HEK293 (cell line): ENCODE results near the gene CLN5.

Experiments
- CTCF ChIA-PET: fragments of 350-600 bp; formaldehyde crosslinking; extraction: SDS; loops from one replicate; lab custom pipeline; 2021; ENCODE audit warnings: antibody characterized with exemption; lab: Yijun Ruan, JAX
- POLR2A ChIA-PET: fragments of 300-600 bp; formaldehyde crosslinking; extraction: SDS; loops from one replicate; lab custom pipeline; 2020; ENCODE audit warnings: antibody characterized with exemption, inconsistent platforms; lab: Yijun Ruan, JAX
- H3K27ac ChIP-seq: fragments of 200-500 bp; sonication (Bioruptor generic); 2 replicates; pipeline ENCODE4 v1.5.1; 2014; ENCODE audit warnings: low read depth, low read length, control low read depth, inconsistent platforms; ENCODE audit errors: extremely low read depth
- H3K36me3 ChIP-seq, 2 experiments: fragments of 200-500 bp in 1 of 2; sonication (Bioruptor generic) in 1 of 2; 1 replicate in 1 of 2; 2 replicates in 1 of 2; pipeline ENCODE4 v1.5.1; 2014 to 2017; ENCODE audit warnings: inconsistent platforms in 2 of 2, low read length in 2 of 2; ENCODE audit not compliant: control insufficient read depth in 2 of 2, insufficient read depth in 1 of 2
- H3K4me1 ChIP-seq: fragments of 200-500 bp; sonication (Bioruptor generic); 2 replicates; pipeline ENCODE4 v1.5.1; 2014; ENCODE audit warnings: mild to moderate bottlenecking, low read length, inconsistent platforms; ENCODE audit not compliant: control insufficient read depth, insufficient read depth
- H3K4me3 ChIP-seq: 2 replicates; pipeline ENCODE4 v1.5.1; 2011; ENCODE audit warnings: low read depth, mild to moderate bottlenecking, control low read depth, low read length, moderate library complexity
- H3K9me3 ChIP-seq: fragments of 200-500 bp; sonication (Bioruptor generic); 2 replicates; pipeline ENCODE4 v1.5.1; 2014; ENCODE audit warnings: low read depth, low read length, inconsistent platforms; ENCODE audit not compliant: control insufficient read depth, insufficient read depth
- BCL11B ChIP-seq: fragments of 450-650 bp; formaldehyde crosslinking; IDR thresholded peaks from 2 replicates; pipeline ENCODE4 v1.5.1; 2016; ENCODE audit warnings: low read depth, missing biosample characterization, missing genetic modification characterization
- GFI1B ChIP-seq: fragments of 450-650 bp; formaldehyde crosslinking; IDR thresholded peaks from 2 replicates; pipeline ENCODE4 v1.5.1; 2016; ENCODE audit warnings: missing biosample characterization, missing genetic modification characterization
- OVOL3 ChIP-seq: fragments of 450-650 bp; formaldehyde crosslinking; IDR thresholded peaks from 2 replicates; pipeline ENCODE4 v1.5.1; 2016; ENCODE audit warnings: missing biosample characterization, missing genetic modification characterization
- SP7 ChIP-seq: fragments of 450-650 bp; formaldehyde crosslinking; IDR thresholded peaks from 2 replicates; pipeline ENCODE4 v1.5.1; 2016; ENCODE audit warnings: missing biosample characterization, missing genetic modification characterization
- TCF7L2 ChIP-seq: IDR thresholded peaks from 2 replicates; pipeline ENCODE4 v1.6.1; 2011; ENCODE audit warnings: low read depth, mild to moderate bottlenecking, inconsistent platforms, low read length, moderate library complexity, borderline replicate concordance
- ZBTB8A ChIP-seq: fragments of 450-650 bp; formaldehyde crosslinking; IDR thresholded peaks from 2 replicates; pipeline ENCODE4 v1.5.1; 2016; ENCODE audit warnings: missing biosample characterization, missing genetic modification characterization
- ZIC2 ChIP-seq: fragments of 450-650 bp; formaldehyde crosslinking; IDR thresholded peaks from 2 replicates; pipeline ENCODE4 v1.5.1; 2016; ENCODE audit warnings: missing biosample characterization, missing genetic modification characterization
- ZNF10 ChIP-seq: fragments of 450-650 bp; formaldehyde crosslinking; IDR thresholded peaks from 2 replicates; pipeline ENCODE4 v1.5.1; 2017; ENCODE audit warnings: missing biosample characterization, missing genetic modification characterization
- ZNF112 ChIP-seq: fragments of 450-650 bp; formaldehyde crosslinking; IDR thresholded peaks from 2 replicates; pipeline ENCODE4 v1.5.0; 2017; ENCODE audit warnings: missing biosample characterization, missing genetic modification characterization
- ZNF133 ChIP-seq: fragments of 450-650 bp; formaldehyde crosslinking; IDR thresholded peaks from 2 replicates; pipeline ENCODE4 v1.5.1; 2016; ENCODE audit warnings: missing biosample characterization, missing genetic modification characterization
- ZNF16 ChIP-seq: fragments of 450-650 bp; formaldehyde crosslinking; IDR thresholded peaks from 2 replicates; pipeline ENCODE4 v1.5.1; 2016; ENCODE audit warnings: low read depth, missing biosample characterization, missing genetic modification characterization
- ZNF169 ChIP-seq: fragments of 450-650 bp; formaldehyde crosslinking; IDR thresholded peaks from 2 replicates; pipeline ENCODE4 v1.5.1; 2016; ENCODE audit warnings: missing biosample characterization, missing genetic modification characterization
- ZNF175 ChIP-seq: fragments of 450-650 bp; formaldehyde crosslinking; IDR thresholded peaks from 2 replicates; pipeline ENCODE4 v1.5.1; 2016; ENCODE audit warnings: missing biosample characterization, missing genetic modification characterization
- ZNF202 ChIP-seq: fragments of 450-650 bp; formaldehyde crosslinking; IDR thresholded peaks from 2 replicates; pipeline ENCODE4 v1.5.1; 2016; ENCODE audit warnings: missing biosample characterization, missing genetic modification characterization, borderline replicate concordance
- ZNF24 ChIP-seq: fragments of 450-650 bp; formaldehyde crosslinking; IDR thresholded peaks from 2 replicates; pipeline ENCODE4 v1.5.1; 2016; ENCODE audit warnings: missing biosample characterization, missing genetic modification characterization
- ZNF248 ChIP-seq: fragments of 450-650 bp; formaldehyde crosslinking; IDR thresholded peaks from 2 replicates; pipeline ENCODE4 v1.5.1; 2017; ENCODE audit warnings: missing biosample characterization, missing genetic modification characterization
- ZNF302 ChIP-seq: fragments of 450-650 bp; formaldehyde crosslinking; IDR thresholded peaks from 2 replicates; pipeline ENCODE4 v1.5.1; 2016; ENCODE audit warnings: missing biosample characterization, missing genetic modification characterization, low read depth
- ZNF311 ChIP-seq: fragments of 450-650 bp; formaldehyde crosslinking; IDR thresholded peaks from 2 replicates; pipeline ENCODE4 v1.5.1; 2017; ENCODE audit warnings: missing biosample characterization, missing genetic modification characterization, borderline replicate concordance
- ZNF354C ChIP-seq: fragments of 450-650 bp; formaldehyde crosslinking; IDR thresholded peaks from 2 replicates; pipeline ENCODE4 v1.5.1; 2016; ENCODE audit warnings: missing biosample characterization, missing genetic modification characterization, low read depth, borderline replicate concordance
- ZNF404 ChIP-seq: fragments of 450-650 bp; formaldehyde crosslinking; IDR thresholded peaks from 2 replicates; pipeline ENCODE4 v1.5.1; 2017; ENCODE audit warnings: missing biosample characterization, missing genetic modification characterization
- ZNF510 ChIP-seq: fragments of 450-650 bp; formaldehyde crosslinking; IDR thresholded peaks from 2 replicates; pipeline ENCODE4 v1.5.1; 2018; ENCODE audit warnings: mild to moderate bottlenecking, missing genetic modification characterization, missing biosample characterization; ENCODE audit not compliant: insufficient replicate concordance
- ZNF548 ChIP-seq: fragments of 450-650 bp; formaldehyde crosslinking; IDR thresholded peaks from 2 replicates; pipeline ENCODE4 v1.5.1; 2016; ENCODE audit warnings: missing biosample characterization, missing genetic modification characterization
- ZNF555 ChIP-seq: fragments of 450-650 bp; formaldehyde crosslinking; conservative IDR thresholded peaks from 2 replicates; pipeline ENCODE4 v1.5.1; 2017; ENCODE audit warnings: missing biosample characterization, mild to moderate bottlenecking, missing genetic modification characterization, inconsistent platforms
- ZNF560 ChIP-seq: fragments of 450-650 bp; formaldehyde crosslinking; IDR thresholded peaks from 2 replicates; pipeline ENCODE4 v1.5.1; 2017; ENCODE audit warnings: missing biosample characterization, missing genetic modification characterization, borderline replicate concordance
- ZNF600 ChIP-seq: fragments of 450-650 bp; formaldehyde crosslinking; IDR thresholded peaks from 2 replicates; pipeline ENCODE4 v1.5.1; 2016; ENCODE audit warnings: missing biosample characterization, missing genetic modification characterization
- ZNF623 ChIP-seq: fragments of 450-650 bp; formaldehyde crosslinking; IDR thresholded peaks from 2 replicates; pipeline ENCODE4 v1.5.1; 2016; ENCODE audit warnings: missing biosample characterization, missing genetic modification characterization
- ZNF624 ChIP-seq: fragments of 450-650 bp; formaldehyde crosslinking; IDR thresholded peaks from 2 replicates; pipeline ENCODE4 v1.5.1; 2017; ENCODE audit warnings: missing biosample characterization, missing genetic modification characterization
- ZSCAN30 ChIP-seq: fragments of 450-650 bp; IDR thresholded peaks from 2 replicates; pipeline ENCODE4 v1.5.1; 2018; ENCODE audit warnings: missing biosample characterization, mild to moderate bottlenecking, missing genetic modification characterization, moderate library complexity
- TF ChIP-seq, protein P1 (sequence below): fragments of 450-650 bp; formaldehyde crosslinking; IDR thresholded peaks from 2 replicates; pipeline ENCODE4 v1.5.1; 2016; ENCODE audit warnings: missing biosample characterization, missing genetic modification characterization
- TF ChIP-seq, protein P2 (sequence below): fragments of 450-650 bp; IDR thresholded peaks from 2 replicates; pipeline ENCODE4 v1.5.1; 2018; ENCODE audit warnings: missing biosample characterization, mild to moderate bottlenecking, missing genetic modification characterization
- TF ChIP-seq, protein P3 (sequence below): fragments of 450-650 bp; formaldehyde crosslinking; IDR thresholded peaks from 2 replicates; pipeline ENCODE4 v1.5.1; 2016; ENCODE audit warnings: missing biosample characterization, missing genetic modification characterization
- TF ChIP-seq, protein P4 (sequence below): fragments of 450-650 bp; formaldehyde crosslinking; IDR thresholded peaks from 2 replicates; pipeline ENCODE4 v1.5.1; 2016; ENCODE audit warnings: missing biosample characterization, missing genetic modification characterization

The CLN5 gene

DNA sequence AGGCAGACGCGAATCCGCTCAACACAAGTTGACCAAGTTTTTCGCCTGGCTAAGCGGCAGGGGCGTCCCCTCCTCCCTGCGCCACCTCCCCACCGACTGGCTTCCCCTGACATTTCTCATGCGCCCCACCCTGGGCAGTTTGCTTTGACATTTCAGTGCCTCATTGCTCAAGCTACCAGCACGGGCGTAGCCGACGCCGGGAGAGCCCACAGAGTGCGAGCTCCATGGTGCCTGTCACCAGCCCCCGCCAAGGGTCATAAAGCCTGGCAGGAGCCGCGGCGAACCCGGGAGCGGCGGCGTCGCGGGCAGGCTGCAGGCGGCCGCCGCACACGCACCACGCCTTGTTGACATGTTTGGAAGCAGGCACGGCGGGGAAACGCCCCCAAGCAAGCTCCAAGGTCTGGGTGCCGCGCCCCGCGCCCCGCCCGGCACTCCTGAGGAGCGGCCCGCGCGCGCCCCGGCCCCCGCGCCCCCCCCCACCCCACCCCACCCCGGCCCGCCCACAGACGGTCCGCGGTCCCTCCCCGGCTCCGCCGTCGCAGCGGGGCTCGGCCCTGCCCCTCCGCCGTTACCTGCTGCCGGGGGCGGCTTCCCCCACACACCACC is 34.5 kb downstream of the CLN5 start:
- no peaks in the 10 kb centered on the region for H3K9me3 ChIP-seq
- 0 out of 2 replicates have a peak, but pooled peaks cover 2% of the 10 kb centered on the region for H3K4me1 ChIP-seq
- ChIA-PET POLR2A (interaction anchor here (0.6 to 1.3 kb wide), 6 partner anchors 10 to 301 kb away, joined by 3 to 5 read pairs (median 3); partner anchors contain the start of gene MYCBP2), CTCF (no interaction called here)
- peak overlapping the region; percentile 92 for H3K27ac ChIP-seq
- H3K36me3 ChIP-seq: peaks cover 0 to 15% of the 10 kb centered on the region in 2 experiments; a peak in 1 of 3 replicates
- H3K4me3 ChIP-seq: peak overlapping the region; percentile 98
- TF ChIP-seq OVOL3 (tag by site-specific recombination) (no peak), ZNF169 (no peak), ZNF555 (tag by site-specific recombination) (no peak), ZNF510 (tag by site-specific recombination) (no peak), ZNF354C (tag by site-specific recombination) (no peak), ZNF202 (no peak), ZNF175 (tag by site-specific recombination) (no peak), ZNF548 (tag by site-specific recombination) (no peak), ZIC2 (tag by site-specific recombination) (peak; percentile 97), ZBTB8A (tag by site-specific recombination) (peak; percentile 74), ZNF10 (tag by site-specific recombination) (no peak), ZNF623 (tag by site-specific recombination) (no peak), ZNF600 (tag by site-specific recombination) (no peak), ZNF112 (tag by site-specific recombination) (no peak), GFI1B (tag by site-specific recombination) (no peak), ZNF624 (tag by site-specific recombination) (no peak), SP7 (tag by site-specific recombination) (peak; percentile 73), TCF7L2 (no peak), ZNF133 (tag by site-specific recombination) (no peak), ZNF16 (tag by site-specific recombination) (no peak), ZNF302 (tag by site-specific recombination) (no peak), ZNF24 (tag by site-specific recombination) (no peak), ZNF560 (tag by site-specific recombination) (no peak), ZNF248 (tag by site-specific recombination) (no peak), ZSCAN30 (peak; percentile 45), ZNF311 (no peak), BCL11B (tag by site-specific recombination) (no peak), ZNF404 (tag by site-specific recombination) (no peak)
- TF ChIP-seq, protein P1, sequence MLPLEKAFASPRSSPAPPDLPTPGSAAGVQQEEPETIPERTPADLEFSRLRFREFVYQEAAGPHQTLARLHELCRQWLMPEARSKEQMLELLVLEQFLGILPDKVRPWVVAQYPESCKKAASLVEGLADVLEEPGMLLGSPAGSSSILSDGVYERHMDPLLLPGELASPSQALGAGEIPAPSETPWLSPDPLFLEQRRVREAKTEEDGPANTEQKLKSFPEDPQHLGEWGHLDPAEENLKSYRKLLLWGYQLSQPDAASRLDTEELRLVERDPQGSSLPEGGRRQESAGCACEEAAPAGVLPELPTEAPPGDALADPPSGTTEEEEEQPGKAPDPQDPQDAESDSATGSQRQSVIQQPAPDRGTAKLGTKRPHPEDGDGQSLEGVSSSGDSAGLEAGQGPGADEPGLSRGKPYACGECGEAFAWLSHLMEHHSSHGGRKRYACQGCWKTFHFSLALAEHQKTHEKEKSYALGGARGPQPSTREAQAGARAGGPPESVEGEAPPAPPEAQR (tag by site-specific recombination): no peak
- TF ChIP-seq, protein P2, sequence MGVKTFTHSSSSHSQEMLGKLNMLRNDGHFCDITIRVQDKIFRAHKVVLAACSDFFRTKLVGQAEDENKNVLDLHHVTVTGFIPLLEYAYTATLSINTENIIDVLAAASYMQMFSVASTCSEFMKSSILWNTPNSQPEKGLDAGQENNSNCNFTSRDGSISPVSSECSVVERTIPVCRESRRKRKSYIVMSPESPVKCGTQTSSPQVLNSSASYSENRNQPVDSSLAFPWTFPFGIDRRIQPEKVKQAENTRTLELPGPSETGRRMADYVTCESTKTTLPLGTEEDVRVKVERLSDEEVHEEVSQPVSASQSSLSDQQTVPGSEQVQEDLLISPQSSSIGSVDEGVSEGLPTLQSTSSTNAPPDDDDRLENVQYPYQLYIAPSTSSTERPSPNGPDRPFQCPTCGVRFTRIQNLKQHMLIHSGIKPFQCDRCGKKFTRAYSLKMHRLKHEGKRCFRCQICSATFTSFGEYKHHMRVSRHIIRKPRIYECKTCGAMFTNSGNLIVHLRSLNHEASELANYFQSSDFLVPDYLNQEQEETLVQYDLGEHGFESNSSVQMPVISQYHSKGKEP (tag by site-specific recombination): no peak
- TF ChIP-seq, protein P3, sequence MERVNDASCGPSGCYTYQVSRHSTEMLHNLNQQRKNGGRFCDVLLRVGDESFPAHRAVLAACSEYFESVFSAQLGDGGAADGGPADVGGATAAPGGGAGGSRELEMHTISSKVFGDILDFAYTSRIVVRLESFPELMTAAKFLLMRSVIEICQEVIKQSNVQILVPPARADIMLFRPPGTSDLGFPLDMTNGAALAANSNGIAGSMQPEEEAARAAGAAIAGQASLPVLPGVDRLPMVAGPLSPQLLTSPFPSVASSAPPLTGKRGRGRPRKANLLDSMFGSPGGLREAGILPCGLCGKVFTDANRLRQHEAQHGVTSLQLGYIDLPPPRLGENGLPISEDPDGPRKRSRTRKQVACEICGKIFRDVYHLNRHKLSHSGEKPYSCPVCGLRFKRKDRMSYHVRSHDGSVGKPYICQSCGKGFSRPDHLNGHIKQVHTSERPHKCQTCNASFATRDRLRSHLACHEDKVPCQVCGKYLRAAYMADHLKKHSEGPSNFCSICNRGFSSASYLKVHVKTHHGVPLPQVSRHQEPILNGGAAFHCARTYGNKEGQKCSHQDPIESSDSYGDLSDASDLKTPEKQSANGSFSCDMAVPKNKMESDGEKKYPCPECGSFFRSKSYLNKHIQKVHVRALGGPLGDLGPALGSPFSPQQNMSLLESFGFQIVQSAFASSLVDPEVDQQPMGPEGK (tag by site-specific recombination): peak; percentile 53
- TF ChIP-seq, protein P4, sequence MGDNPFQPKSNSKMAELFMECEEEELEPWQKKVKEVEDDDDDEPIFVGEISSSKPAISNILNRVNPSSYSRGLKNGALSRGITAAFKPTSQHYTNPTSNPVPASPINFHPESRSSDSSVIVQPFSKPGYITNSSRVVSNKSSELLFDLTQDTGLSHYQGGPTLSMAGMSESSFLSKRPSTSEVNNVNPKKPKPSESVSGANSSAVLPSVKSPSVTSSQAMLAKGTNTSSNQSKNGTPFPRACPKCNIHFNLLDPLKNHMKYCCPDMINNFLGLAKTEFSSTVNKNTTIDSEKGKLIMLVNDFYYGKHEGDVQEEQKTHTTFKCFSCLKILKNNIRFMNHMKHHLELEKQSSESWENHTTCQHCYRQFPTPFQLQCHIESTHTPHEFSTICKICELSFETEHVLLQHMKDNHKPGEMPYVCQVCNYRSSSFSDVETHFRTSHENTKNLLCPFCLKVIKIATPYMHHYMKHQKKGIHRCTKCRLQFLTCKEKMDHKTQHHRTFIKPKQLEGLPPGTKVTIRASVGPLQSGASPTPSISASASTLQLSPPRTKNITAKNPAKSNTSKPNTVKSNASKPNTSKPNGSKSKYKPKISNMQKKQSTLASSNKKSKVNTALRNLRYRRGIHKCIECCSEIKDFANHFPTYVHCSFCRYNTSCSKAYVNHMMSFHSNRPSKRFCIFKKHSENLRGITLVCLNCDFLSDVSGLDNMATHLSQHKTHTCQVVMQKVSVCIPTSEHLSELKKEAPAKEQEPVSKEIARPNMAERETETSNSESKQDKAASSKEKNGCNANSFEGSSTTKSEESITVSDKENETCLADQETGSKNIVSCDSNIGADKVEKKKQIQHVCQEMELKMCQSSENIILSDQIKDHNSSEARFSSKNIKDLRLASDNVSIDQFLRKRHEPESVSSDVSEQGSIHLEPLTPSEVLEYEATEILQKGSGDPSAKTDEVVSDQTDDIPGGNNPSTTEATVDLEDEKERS (tag by site-specific recombination): no peak
